K562 (cell line): Measurements from ENCODE around the gene FBXW12. TPM values are rescaled to one million over a fixed set of nuclear protein-coding genes. Genes with fewer than 3 reads are reported as not detected.

Source experiments
- ATAC-seq: fragments of 200-7000 bp; cut with Tn5 transposase; 3 replicates; pipeline ENCODE4 v1.9.1; 2020; ENCODE audit warnings: moderate library complexity
- BruUV-seq: library from RNA; stranded (reverse); fragments of 400-500 nt; replicated peaks from 2 replicates; lab custom pipeline; 2021; lab: Mats Ljungman, UMichigan
- CTCF ChIA-PET: fragments of 300-600 bp; formaldehyde crosslinking; extraction: SDS; loops from one replicate; lab custom pipeline; 2021; ENCODE audit warnings: low intra/inter-chr PET ratio; lab: Yijun Ruan, JAX
- POLR2A ChIA-PET: fragments of 300-600, 350-650 bp; sonication (Branson Sonifier 250); formaldehyde crosslinking; extraction: SDS; loops from one replicate; lab custom pipeline; 2021; ENCODE audit warnings: antibody characterized with exemption, inconsistent platforms; lab: Yijun Ruan, JAX
- DNase-seq, 4 experiments: peaks; one replicate each; pipeline versions ENCODE4 v3.0.0 to v3.0.0-alpha.2; 2011 to 2018; ENCODE audit warnings: low spot score in 3 of 4, mixed read lengths in 3 of 4; ENCODE audit errors: extremely low read depth in 1 of 4
- FAIRE-seq: peaks from 2 replicates; lab custom pipeline; 2011; peaks lifted over from hg19 to GRCh38; lab: Jason Lieb, UNC
- H2AFZ ChIP-seq: 2 replicates; pipeline ENCODE4 v1.6.0; 2011; ENCODE audit warnings: low read depth, low read length, control low read depth, inconsistent platforms
- H3K27ac ChIP-seq: fragments of 200-600 bp; 3 replicates; pipeline ENCODE4 v1.8.0; 2011; ENCODE audit warnings: low read depth, mild to moderate bottlenecking, control low read depth, inconsistent platforms, low read length, moderate library complexity, mixed read lengths; ENCODE audit errors: extremely low read depth
- H3K27me3 ChIP-seq, 2 experiments: fragments of 300-600 bp in 1 of 2; 2 replicates in 1 of 2; 3 replicates in 1 of 2; pipeline versions ENCODE4 v1.6.0 to v1.8.0; 2011; ENCODE audit warnings: inconsistent platforms in 2 of 2, low read length in 2 of 2, mild to moderate bottlenecking in 1 of 2, mixed read lengths in 1 of 2, moderate library complexity in 1 of 2; ENCODE audit not compliant: control insufficient read depth in 2 of 2, insufficient read depth in 2 of 2
- H3K36me3 ChIP-seq: fragments of 300-600 bp; 3 replicates; pipeline ENCODE4 v1.8.0; 2011; ENCODE audit warnings: mild to moderate bottlenecking, low read length, inconsistent platforms; ENCODE audit not compliant: control insufficient read depth, insufficient read depth
- H3K4me1 ChIP-seq, 2 experiments: fragments of 200-600 bp in 1 of 2; replicated peaks in 1 of 2; 2 replicates in 1 of 2; 3 replicates in 1 of 2; pipeline versions ENCODE4 v1.5.1 to v1.8.0; 2011; ENCODE audit warnings: inconsistent platforms in 2 of 2, low read length in 2 of 2, mild to moderate bottlenecking in 1 of 2, mixed read lengths in 1 of 2, moderate library complexity in 1 of 2; ENCODE audit not compliant: control insufficient read depth in 2 of 2, insufficient read depth in 2 of 2
- H3K4me2 ChIP-seq: 2 replicates; pipeline ENCODE4 v1.6.1; 2011; ENCODE audit warnings: low read length, control low read depth, inconsistent platforms, mixed read lengths; ENCODE audit not compliant: insufficient read depth
- H3K4me3 ChIP-seq: fragments of 200-600 bp; sonication (generic), shearing (Covaris generic); 2 replicates; pipeline ENCODE4 v1.5.1; 2016; ENCODE audit warnings: control low read depth, inconsistent platforms
- H3K79me2 ChIP-seq: fragments of 200-600 bp; 3 replicates; pipeline ENCODE4 v1.8.0; 2011; ENCODE audit warnings: low read length, inconsistent platforms; ENCODE audit not compliant: control insufficient read depth, insufficient read depth
- H3K9ac ChIP-seq, 2 experiments: 2 replicates each; pipeline versions ENCODE4 v1.6.0 to v1.6.1; 2011; ENCODE audit warnings: low read depth in 2 of 2, low read length in 2 of 2, control low read depth in 1 of 2, inconsistent platforms in 1 of 2, mild to moderate bottlenecking in 1 of 2, mixed read lengths in 1 of 2; ENCODE audit not compliant: insufficient read depth in 1 of 2
- H3K9me1 ChIP-seq: one replicate; pipeline ENCODE4 v1.6.0; 2011; ENCODE audit warnings: inconsistent platforms, mild to moderate bottlenecking, low read length, moderate library complexity; ENCODE audit not compliant: control insufficient read depth, insufficient read depth
- H3K9me3 ChIP-seq: replicated peaks from 2 replicates; pipeline ENCODE4 v1.5.1; 2011; ENCODE audit warnings: low read depth, low read length, inconsistent platforms; ENCODE audit not compliant: control insufficient read depth, insufficient read depth
- H4K20me1 ChIP-seq: replicated peaks from 2 replicates; pipeline ENCODE4 v1.6.1; 2011; ENCODE audit warnings: low read length, inconsistent platforms, mixed read lengths; ENCODE audit not compliant: control insufficient read depth, insufficient read depth
- ATF4 ChIP-seq: fragments of 450-650 bp; formaldehyde crosslinking; IDR thresholded peaks from 2 replicates; pipeline ENCODE4 v1.4.0; 2022; ENCODE audit warnings: mild to moderate bottlenecking, moderate library complexity
- CSDE1 ChIP-seq, 2 experiments: fragments of 450-650 bp; IDR thresholded peaks; 2 replicates each; pipeline ENCODE4 v1.6.1; 2016; ENCODE audit warnings: mild to moderate bottlenecking in 1 of 2
- EWSR1 ChIP-seq: fragments of 450-650 bp; IDR thresholded peaks from 2 replicates; pipeline ENCODE4 v1.6.1; 2018; ENCODE audit warnings: borderline replicate concordance, mild to moderate bottlenecking, low read depth, moderate library complexity; ENCODE audit not compliant: partially characterized antibody
- ILF3 ChIP-seq: fragments of 450-650 bp; IDR thresholded peaks from 2 replicates; pipeline ENCODE4 v1.6.1; 2018; ENCODE audit warnings: antibody characterized with exemption, mild to moderate bottlenecking, moderate library complexity, borderline replicate concordance
- MIER1 ChIP-seq: fragments of 450-650 bp; IDR thresholded peaks from 2 replicates; pipeline ENCODE4 v1.6.1; 2016; ENCODE audit warnings: antibody characterized with exemption, mild to moderate bottlenecking, low read depth
- MTF1 ChIP-seq: fragments of 250-450 bp; sonication (Bioruptor Pico); IDR thresholded peaks from 2 replicates; pipeline ENCODE4 v1.9.0; 2021; ENCODE audit warnings: moderate library complexity, mild to moderate bottlenecking, inconsistent platforms, borderline replicate concordance
- NR2F6 ChIP-seq: fragments of 450-650 bp; formaldehyde crosslinking; IDR thresholded peaks from 2 replicates; pipeline ENCODE4 v1.4.0; 2020; ENCODE audit warnings: mild to moderate bottlenecking
- PREB ChIP-seq: sonication (generic); formaldehyde crosslinking; IDR thresholded peaks from 2 replicates; pipeline ENCODE4 v1.8.1; 2023; ENCODE audit warnings: mild to moderate bottlenecking, missing genetic modification reagents
- TAF1 ChIP-seq: IDR thresholded peaks from 2 replicates; pipeline ENCODE4 v1.6.1; 2011; ENCODE audit warnings: mild to moderate bottlenecking, low read length, moderate library complexity; ENCODE audit not compliant: insufficient read depth, control insufficient read depth, severe bottlenecking; ENCODE audit errors: extremely low read depth
- U2AF1 ChIP-seq: fragments of 200-400 bp; formaldehyde crosslinking; optimal IDR thresholded peaks from 2 replicates; pipeline ENCODE3; 2017; ENCODE audit warnings: mild to moderate bottlenecking, low read depth, low read length, moderate library complexity
- ZBTB1 ChIP-seq: sonication (generic); formaldehyde crosslinking; IDR thresholded peaks from 2 replicates; pipeline ENCODE4 v1.8.1; 2023; ENCODE audit warnings: missing genetic modification reagents, low read depth, mild to moderate bottlenecking, borderline replicate concordance
- ZC3H8 ChIP-seq: fragments of 450-650 bp; IDR thresholded peaks from 2 replicates; pipeline ENCODE4 v1.6.1; 2017
- ZNF316 ChIP-seq: fragments of 450-650 bp; IDR thresholded peaks from 2 replicates; pipeline ENCODE4 v1.6.1; 2016
- WGBS: fragments of 100-300 bp; shearing (Covaris generic); methylation state at CpG from one replicate; pipeline ENCODE4 v1.1.6; 2016; ENCODE audit warnings: low coverage, mixed read lengths; ENCODE audit not compliant: insufficient coverage; ENCODE audit errors: missing lambda C conversion rate; 5-methylcytosine and 5-hydroxymethylcytosine counted together
- in situ Hi-C: fragments of 300-500 bp; cut with MboI; formaldehyde crosslinking; loops from 4 replicates; pipeline ENCODE4 v1.15.0; 2018; ENCODE audit warnings: inconsistent platforms, mixed read lengths
- intact Hi-C: fragments of 100-400 bp; cut with micrococcal nuclease; formaldehyde crosslinking; loops from 2 replicates; pipeline ENCODE4 v1.14.2; 2022
- polyA plus RNA-seq, 8 experiments: library from polyadenylated mRNA; depleted of rRNA in 4 of 8; stranded (reverse) in 5 of 8; unstranded in 3 of 8; fragments of >200 nt; fragmentation: Nextera tagmentation in 2 of 8; fragmentation: Illumina TruSeq in 1 of 8; extraction: Ambion mirVana in 2 of 8; extraction: Trizol in 1 of 8; gene quantifications; 2 replicates each; pipeline versions ENCODE4 v1.2.1 to v1.2.3, GENCODE V29; 2011 to 2014; ENCODE audit warnings: inconsistent platforms in 1 of 8, missing spikeins in 1 of 8
- total RNA-seq, 7 experiments: library from RNA; depleted of rRNA in 6 of 7; stranded (reverse); fragments of >200 nt in 6 of 7; fragmentation: Illumina TruSeq in 2 of 7; extraction: Trizol in 2 of 7; gene quantifications; 2 replicates each; pipeline versions ENCODE4 v1.2.1 to v1.2.3, GENCODE V29; 2011 to 2021; ENCODE audit warnings: low replicate concordance in 1 of 7

Gene FBXW12
- total and polyA plus RNA-seq, 9 of the 15 experiments (the other 6 are each of a cell fraction or from before 2014, with no cell fraction given): 0.04 to 0.07 (median 0.06) TPM; not detected in 6

- WGBS: 3% methylated on average over 2 of the region's 2 CpGs
- FAIRE-seq: no peak
These were observed 26.0 kb upstream of the FBXW12 start for GRCh38 chr3:48345946-48346572.

GRCh38 chr3:48347500-48347899, 24.5 kb upstream of the FBXW12 start:
- ATAC-seq: no peak
- Histone ChIP-seq H3K36me3 (no peaks in the 10 kb centered on the region), H3K27me3 (peaks cover 0 to 12% of the 10 kb centered on the region in 2 experiments; a peak in 4 of 5 replicates), H3K9me1 (no peaks in the 10 kb centered on the region), H3K27ac (no peak overlapping the region), H4K20me1 (no peaks in the 10 kb centered on the region), H3K9me3 (no peaks in the 10 kb centered on the region), H2AFZ (no peak overlapping the region), H3K4me1 (no peaks in the 10 kb centered on the region; a peak in 1 of 5 replicates), H3K4me2 (no peak overlapping the region), H3K79me2 (no peaks in the 10 kb centered on the region), H3K9ac (no peak overlapping the region), H3K4me3 (no peak overlapping the region)
- no peak for DNase-seq
- ChIA-PET POLR2A (interaction anchor here (0.6 kb wide), 1 partner anchor 1446 kb away, joined by 3 read pairs; no protein-coding TSS in a partner anchor), CTCF (no interaction called here)
- no peak for FAIRE-seq
- no TSS peak for BruUV-seq
- in situ Hi-C loops (no loop called here), intact Hi-C loops (no loop called here)
- 2% methylated on average over 3 of the region's 3 CpGs for WGBS
- TF ChIP-seq ZNF316 (no peak), ILF3 (no peak), PREB (CRISPR knock-in tag) (no peak), ATF4 (CRISPR knock-in tag) (no peak), NR2F6 (no peak), TAF1 (no peak), MTF1 (CRISPR knock-in tag) (no peak), U2AF1 (no peak)

More at GRCh38 chr3:48345946-48346572, 26.0 kb upstream of the FBXW12 start:
- Histone ChIP-seq H3K27ac (no peak overlapping the region), H3K4me3 (no peak overlapping the region), H2AFZ (no peak overlapping the region), H3K4me1 (no peaks in the 10 kb centered on the region; a peak in 1 of 5 replicates), H3K9me3 (no peaks in the 10 kb centered on the region), H4K20me1 (no peaks in the 10 kb centered on the region), H3K27me3 (peaks cover 0 to 12% of the 10 kb centered on the region in 2 experiments; a peak in 4 of 5 replicates), H3K36me3 (no peaks in the 10 kb centered on the region), H3K9ac (no peak overlapping the region), H3K4me2 (no peak overlapping the region), H3K9me1 (no peaks in the 10 kb centered on the region), H3K79me2 (no peaks in the 10 kb centered on the region)
- no TSS peak for BruUV-seq
- in situ Hi-C loops: no loop called here
- ChIA-PET CTCF (no interaction called here), POLR2A (no interaction called here)
- DNase-seq: no peak
- ATAC-seq: no peak
- TF ChIP-seq ZBTB1 (no peak), CSDE1 (IDR thresholded peaks at IDR 0.05) (no peak), EWSR1 (no peak), ZC3H8 (no peak), MIER1 (no peak)
- intact Hi-C loops: no loop called here
